Measurements from ENCODE around the gene CCDC107. TPM values are rescaled to one million over a fixed set of nuclear protein-coding genes. Genes with fewer than 3 reads are reported as not detected.

Gene CCDC107
- total RNA-seq, 3 donors from 2014 or later = 25.2 to 55.8 (median 35.8) TPM

GRCh38 chr9:35700031-35700430 is 41.9 kb downstream of the CCDC107 start:
- Histone ChIP-seq H3K4me3 (no peak overlapping the region), H3K9me3 (no peaks in the 10 kb centered on the region), H3K36me3 (ENCODE audit: low read depth) (peaks cover 54% of the 10 kb centered on the region), H3K4me1 (ENCODE audit: low read depth) (peaks cover 8% of the 10 kb centered on the region)
- intact Hi-C loops (cut with DNase I, micrococcal nuclease) = loop anchor here in 1 of 2 donors (10.0 kb wide), 1 partner anchor 55 kb away; no protein-coding TSS in a partner anchor
- DNase-seq (peak in 1 of 3 donors; percentile 8), ATAC-seq (no peak)
- no peak for TF ChIP-seq CTCF (IDR thresholded peaks at IDR 0.05)

- intact Hi-C loops (cut with DNase I, micrococcal nuclease) = loop anchor here in 1 of 2 donors (10.0 kb wide), 1 partner anchor 56 kb away; no protein-coding TSS in a partner anchor
- Histone ChIP-seq H3K4me1 (ENCODE audit: low read depth) (peaks cover 6% of the 10 kb centered on the region), H3K9me3 (no peaks in the 10 kb centered on the region), H3K4me3 (no peak overlapping the region), H3K36me3 (ENCODE audit: low read depth) (peaks cover 60% of the 10 kb centered on the region)
- ATAC-seq (no peak), DNase-seq (no peak)
- TF ChIP-seq CTCF (IDR thresholded peaks at IDR 0.05) = no peak
Measured at GRCh38 chr9:35700942-35701341, 42.9 kb downstream of the CCDC107 start.

GRCh38 chr9:35702696-35703095 is 44.6 kb downstream of the CCDC107 start:
- intact Hi-C loops (cut with DNase I, micrococcal nuclease) = loop anchor here in 1 of 2 donors (10.0 kb wide), 1 partner anchor 58 kb away; no protein-coding TSS in a partner anchor
- H3K4me3 ChIP-seq = no peak overlapping the region
- no peaks in the 10 kb centered on the region for H3K4me1 ChIP-seq (ENCODE audit: low read depth)
- H3K36me3 ChIP-seq (ENCODE audit: low read depth) = peaks cover 66% of the 10 kb centered on the region
- DNase-seq (no peak), ATAC-seq (no peak)
- no peak for TF ChIP-seq CTCF (IDR thresholded peaks at IDR 0.05)
- H3K9me3 ChIP-seq = no peaks in the 10 kb centered on the region

GRCh38 chr9:35703906-35704672 is 46.0 kb downstream of the CCDC107 start:
- TF ChIP-seq CTCF (IDR thresholded peaks at IDR 0.05) = no peak
- H3K4me3 ChIP-seq = no peak overlapping the region
- intact Hi-C loops (cut with DNase I, micrococcal nuclease) = loop anchor here in 1 of 2 donors (10.0 kb wide), 1 partner anchor 59 kb away; no protein-coding TSS in a partner anchor
- H3K36me3 ChIP-seq (ENCODE audit: low read depth) = peaks cover 52% of the 10 kb centered on the region
- no peak for ATAC-seq
- no peaks in the 10 kb centered on the region for H3K9me3 ChIP-seq
- no peaks in the 10 kb centered on the region for H3K4me1 ChIP-seq (ENCODE audit: low read depth)
- no peak for DNase-seq

- DNase-seq = no peak
- Histone ChIP-seq H3K36me3 (ENCODE audit: low read depth) (peaks cover 43% of the 10 kb centered on the region), H3K4me1 (ENCODE audit: low read depth) (no peaks in the 10 kb centered on the region), H3K9me3 (no peaks in the 10 kb centered on the region), H3K4me3 (no peak overlapping the region)
- TF ChIP-seq CTCF (IDR thresholded peaks at IDR 0.05) = no peak
- no peak for ATAC-seq
- intact Hi-C loops (cut with DNase I, micrococcal nuclease) = loop anchor here in 1 of 2 donors (10.0 kb wide), 1 partner anchor 61 kb away; no protein-coding TSS in a partner anchor
Measured at GRCh38 chr9:35705372-35705771, 47.3 kb downstream of the CCDC107 start.

Measured in mucosa of descending colon (tissue), 3 donors.